ENCODE results near the gene C1QB.

C1QB gene

GRCh38 chr1:22652881-22653316, at the start of gene C1QB:
C1QB (plus strand) TSS chr1:22653236; CDS start chr1:22659463, 6,227 bp downstream.
- no peak for DNase-seq (ENCODE audit: low read depth)

GRCh38 chr1:22606161-22606560, 46.9 kb upstream of the C1QB start:
- DNase-seq (ENCODE audit: low read depth): no peak

GRCh38 chr1:22607154-22607553, 45.9 kb upstream of the C1QB start:
- DNase-seq (ENCODE audit: low read depth): no peak

GRCh38 chr1:22608361-22608760, 44.7 kb upstream of the C1QB start:
- no peak for DNase-seq (ENCODE audit: low read depth)

DNA sequence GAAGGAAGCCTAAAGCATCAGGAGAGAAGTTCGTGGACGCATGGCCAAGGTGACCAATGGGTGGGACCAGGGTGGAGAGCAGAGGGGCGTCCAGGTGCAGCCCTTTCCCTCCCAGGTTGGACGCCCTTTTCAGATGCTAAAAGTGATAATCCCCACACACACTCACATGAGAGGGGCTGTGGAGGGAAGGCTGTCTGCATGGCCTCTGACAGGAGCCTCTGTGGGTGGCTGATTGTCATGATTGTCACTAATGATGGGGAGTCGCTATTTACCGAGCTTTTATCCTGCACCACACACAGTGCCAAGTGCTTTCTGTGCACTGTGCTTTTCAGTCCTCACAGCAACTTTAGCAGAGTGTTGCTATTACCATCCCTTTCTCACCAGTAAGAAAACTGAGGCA, 43.7 kb upstream of the C1QB start:
- no peak for DNase-seq (ENCODE audit: low read depth)

GRCh38 chr1:22611530-22611947, 41.5 kb upstream of the C1QB start:
- peak; percentile 2 for DNase-seq (ENCODE audit: low read depth)

- DNase-seq (ENCODE audit: low read depth): no peak
Measured at GRCh38 chr1:22612671-22613571, 40.1 kb upstream of the C1QB start.

DNA sequence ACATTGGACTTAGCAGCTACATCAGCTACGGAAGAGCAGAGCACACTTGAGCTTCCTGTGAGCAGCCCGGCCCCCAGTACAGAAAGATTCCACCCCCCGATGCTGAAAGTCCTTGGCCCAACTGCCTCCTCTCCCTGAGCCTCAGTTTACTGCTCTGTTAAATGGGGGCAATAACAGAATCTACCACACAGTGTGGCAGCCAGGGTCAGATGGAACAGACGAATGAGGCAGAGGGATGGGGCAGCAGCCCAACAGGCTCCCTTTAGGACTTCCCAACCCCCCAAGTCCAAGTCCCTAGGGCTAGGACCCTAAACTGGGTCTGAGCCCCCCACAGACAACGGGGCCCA, 39.5 kb upstream of the C1QB start:
- DNase-seq (ENCODE audit: low read depth): no peak

GRCh38 chr1:22613951-22614350, 39.1 kb upstream of the C1QB start:
- DNase-seq (ENCODE audit: low read depth): no peak

GRCh38 chr1:22615886-22616285, 37.1 kb upstream of the C1QB start:
- DNase-seq (ENCODE audit: low read depth): no peak

- no peak for DNase-seq (ENCODE audit: low read depth)
Measured at GRCh38 chr1:22616571-22616970, 36.5 kb upstream of the C1QB start.

GRCh38 chr1:22618056-22618455, 35.0 kb upstream of the C1QB start:
- no peak for DNase-seq (ENCODE audit: low read depth)

- no peak for DNase-seq (ENCODE audit: low read depth)
Measured at GRCh38 chr1:22619252-22619651, 33.8 kb upstream of the C1QB start.

DNA sequence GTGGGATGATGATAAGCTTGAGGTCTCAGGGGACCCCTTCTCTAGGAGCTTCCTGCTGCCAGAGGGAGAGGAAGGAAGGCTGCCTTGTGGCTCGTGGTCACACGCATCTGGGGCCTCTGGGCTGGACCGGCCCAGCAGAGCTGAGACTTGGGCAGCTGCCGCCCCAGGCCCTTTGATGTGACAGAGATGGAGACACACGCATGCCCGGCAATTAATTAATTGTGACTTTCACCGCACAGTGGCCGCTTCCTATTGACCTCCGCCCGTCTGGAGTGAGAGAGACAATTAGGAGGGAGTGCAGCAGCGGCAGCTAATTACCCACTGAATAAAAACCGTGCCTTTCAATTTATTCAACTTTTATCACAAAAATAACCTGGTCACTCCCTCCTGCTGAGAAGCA, 33.2 kb upstream of the C1QB start:
- no peak for DNase-seq (ENCODE audit: low read depth)

DNA sequence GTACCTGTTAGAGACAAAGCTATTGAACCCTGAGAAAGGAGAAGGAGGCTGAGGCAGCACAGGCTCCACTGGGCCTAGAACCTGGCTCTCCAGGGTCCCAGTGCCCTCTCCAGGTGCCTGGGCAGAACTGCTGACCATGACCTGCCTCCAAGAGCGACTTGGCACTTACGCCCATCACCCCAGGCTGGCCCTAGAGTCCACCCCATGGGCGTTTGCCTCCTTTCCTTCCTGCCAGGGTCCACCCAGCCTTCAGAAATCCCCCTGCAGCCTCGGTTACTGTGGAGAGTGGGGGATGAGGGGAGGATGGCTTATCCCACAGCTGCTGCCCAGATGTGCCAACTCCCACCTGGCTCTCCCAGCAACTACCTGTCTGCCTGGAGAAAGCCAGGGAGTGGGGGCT, 31.3 kb upstream of the C1QB start:
- DNase-seq (ENCODE audit: low read depth): no peak

- no peak for DNase-seq (ENCODE audit: low read depth)
Measured at GRCh38 chr1:22625262-22625925, 27.6 kb upstream of the C1QB start.

DNA sequence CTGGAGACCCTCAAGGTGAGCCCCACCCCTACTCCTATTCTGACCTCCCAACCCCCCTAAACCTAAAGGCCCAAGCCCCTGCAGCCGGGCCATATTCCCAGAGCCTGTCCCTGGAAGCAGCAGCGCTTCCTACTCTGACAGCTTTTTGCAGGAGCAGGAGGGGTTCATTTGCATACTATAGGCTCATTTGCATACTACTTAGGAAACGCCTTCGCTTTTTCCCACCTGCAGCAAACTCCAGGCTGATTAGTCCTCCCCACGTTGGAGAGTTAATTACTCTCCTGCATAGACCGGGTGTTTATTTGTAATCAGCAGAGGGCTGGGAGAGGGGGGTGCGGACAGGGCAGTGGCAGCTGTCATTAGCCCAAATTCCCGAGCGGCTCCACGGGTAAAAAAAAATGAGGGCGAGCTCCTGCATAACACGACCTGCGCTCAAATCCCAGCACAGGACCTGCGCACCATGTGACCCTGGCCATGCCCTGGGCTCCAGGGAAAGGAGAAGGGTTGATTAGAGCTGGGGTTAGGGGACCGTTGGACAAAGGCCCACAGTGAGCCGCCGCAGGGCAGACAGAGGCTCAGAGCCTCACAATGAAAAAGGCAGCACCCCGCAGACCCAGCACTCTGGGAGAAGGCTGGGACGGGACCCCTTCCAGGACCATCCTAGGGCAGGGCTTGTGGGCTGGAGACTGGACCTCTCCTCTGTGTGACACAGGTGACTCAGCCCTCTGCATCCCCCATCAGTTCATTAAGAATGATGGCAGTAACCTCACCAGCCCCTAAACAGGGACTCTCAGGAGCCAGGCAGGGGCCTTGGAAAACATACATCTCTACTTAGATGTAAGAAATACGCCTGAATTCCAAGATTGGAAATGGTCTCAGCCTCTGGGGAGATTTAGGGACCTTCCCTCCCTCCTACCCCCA, 26.5 kb upstream of the C1QB start:
- DNase-seq (ENCODE audit: low read depth): no peak

- no peak for DNase-seq (ENCODE audit: low read depth)
Measured at GRCh38 chr1:22627331-22627730, 25.7 kb upstream of the C1QB start.

DNA sequence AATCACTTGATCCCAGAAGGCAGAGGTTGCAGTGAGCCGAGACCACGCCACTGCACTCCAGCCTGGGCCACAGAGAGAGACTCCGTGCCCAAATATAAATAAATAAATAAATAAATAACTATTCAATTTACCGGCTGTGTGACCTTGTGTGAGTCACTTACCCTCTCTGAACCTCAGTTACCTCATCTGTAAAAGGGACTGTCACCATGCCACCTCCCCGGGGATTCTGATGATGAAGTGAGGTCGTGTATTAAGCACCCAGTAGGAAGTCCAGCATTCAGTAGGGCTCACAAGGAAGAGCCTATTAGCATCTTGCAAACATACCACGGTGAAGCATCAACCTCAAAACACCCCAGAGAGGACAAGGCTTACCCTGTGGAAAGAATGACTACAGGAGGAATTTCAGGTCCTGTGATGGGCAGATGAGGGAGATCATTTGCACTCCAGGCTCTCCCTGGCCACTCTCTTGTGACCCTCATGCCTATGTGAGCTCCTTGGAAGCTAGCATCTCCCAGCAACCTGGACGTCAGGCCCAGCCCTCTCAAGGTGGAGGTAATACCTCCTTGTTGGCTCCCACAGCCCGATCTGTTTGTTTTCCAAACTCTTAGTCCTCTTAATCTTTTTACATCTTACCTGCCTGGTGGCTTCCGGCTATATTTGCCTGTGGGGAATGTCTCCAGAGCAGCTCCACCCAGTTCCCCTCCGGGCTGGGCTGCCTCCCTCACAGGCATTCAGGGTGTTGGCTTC, 24.2 kb upstream of the C1QB start:
- DNase-seq (ENCODE audit: low read depth): no peak

GRCh38 chr1:22629886-22630285, 23.1 kb upstream of the C1QB start:
- no peak for DNase-seq (ENCODE audit: low read depth)

DNA sequence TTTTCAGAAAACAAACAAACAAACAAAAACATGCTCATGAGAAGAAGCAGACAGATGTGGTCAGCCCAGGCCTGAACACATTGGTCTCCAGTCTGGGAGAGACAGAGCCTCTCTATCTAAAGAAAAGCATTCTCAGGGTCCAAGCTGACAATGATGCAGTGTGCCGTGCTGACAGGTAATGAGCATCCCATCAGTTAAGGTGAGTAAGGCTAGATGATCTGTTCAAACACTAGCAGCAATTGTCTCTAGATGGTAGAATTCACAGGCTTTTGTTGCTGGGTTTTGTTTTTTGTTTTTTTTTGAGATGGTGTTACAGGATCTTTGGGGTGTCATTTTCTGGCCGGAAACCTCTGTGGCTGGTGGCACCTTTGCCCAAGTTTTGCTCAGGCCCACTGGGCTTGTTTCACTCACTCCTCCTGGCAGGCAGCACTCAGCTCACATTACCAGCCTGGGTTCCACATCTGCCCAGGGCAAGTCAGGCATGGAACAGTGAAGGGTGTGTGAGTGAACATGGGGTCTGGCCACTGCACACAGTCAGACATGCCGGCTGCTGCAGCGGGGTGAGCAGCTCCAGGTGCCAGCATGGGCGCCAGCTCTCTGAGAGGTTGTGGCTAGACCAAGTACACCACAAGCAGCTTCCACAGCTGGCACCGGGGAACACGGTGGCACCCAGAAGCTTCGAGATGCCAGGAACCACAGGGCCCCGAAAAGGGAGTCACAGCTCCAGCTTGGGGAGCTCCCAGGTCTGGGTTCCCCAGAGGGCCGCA, 19.2 kb upstream of the C1QB start:
- no peak for DNase-seq (ENCODE audit: low read depth)

Measured in stimulated activated CD8-positive, alpha-beta memory T cell treated with anti-CD3 and anti-CD28 coated beads, Interleukin-4, amount 100 ng/mL, for 24 hours (primary cell).